HepG2 (cell line): ENCODE data around the gene RMRP.

ENCODE experiments used
- ZEB1 ChIP-seq: IDR thresholded peaks from 2 replicates; pipeline ENCODE4 v1.6.1; 2012; ENCODE audit warnings: mild to moderate bottlenecking, low read depth, inconsistent platforms; ENCODE audit not compliant: insufficient replicate concordance
- TF ChIP-seq, protein P1 (sequence below): sonication (generic); formaldehyde crosslinking; IDR thresholded peaks from 2 replicates; pipeline ENCODE4 v1.5.1; 2020; ENCODE audit warnings: mild to moderate bottlenecking, missing genetic modification reagents, moderate library complexity
- TF ChIP-seq, protein P2 (sequence below): sonication (generic); formaldehyde crosslinking; IDR thresholded peaks from 2 replicates; pipeline ENCODE4 v1.5.0; 2020; ENCODE audit warnings: missing genetic modification reagents

DNA sequence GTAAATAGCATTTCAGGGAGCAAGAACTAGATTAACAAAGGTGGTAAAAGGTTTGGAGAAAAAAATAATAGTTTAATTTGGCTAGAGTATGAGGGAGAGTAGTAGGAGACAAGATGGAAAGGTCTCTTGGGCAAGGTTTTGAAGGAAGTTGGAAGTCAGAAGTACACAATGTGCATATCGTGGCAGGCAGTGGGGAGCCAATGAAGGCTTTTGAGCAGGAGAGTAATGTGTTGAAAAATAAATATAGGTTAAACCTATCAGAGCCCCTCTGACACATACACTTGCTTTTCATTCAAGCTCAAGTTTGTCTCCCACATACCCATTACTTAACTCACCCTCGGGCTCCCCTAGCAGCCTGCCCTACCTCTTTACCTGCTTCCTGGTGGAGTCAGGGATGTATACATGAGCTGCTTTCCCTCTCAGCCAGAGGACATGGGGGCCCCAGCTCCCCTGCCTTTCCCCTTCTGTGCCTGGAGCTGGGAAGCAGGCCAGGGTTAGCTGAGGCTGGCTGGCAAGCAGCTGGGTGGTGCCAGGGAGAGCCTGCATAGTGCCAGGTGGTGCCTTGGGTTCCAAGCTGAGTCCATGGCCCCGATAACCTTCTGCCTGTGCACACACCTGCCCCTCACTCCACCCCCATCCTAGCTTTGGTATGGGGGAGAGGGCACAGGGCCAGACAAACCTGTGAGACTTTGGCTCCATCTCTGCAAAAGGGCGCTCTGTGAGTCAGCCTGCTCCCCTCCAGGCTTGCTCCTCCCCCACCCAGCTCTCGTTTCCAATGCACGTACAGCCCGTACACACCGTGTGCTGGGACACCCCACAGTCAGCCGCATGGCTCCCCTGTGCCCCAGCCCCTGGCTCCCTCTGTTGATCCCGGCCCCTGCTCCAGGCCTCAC is 15.6 kb upstream of the RMRP start, which contains the start of gene CA9:
- TF ChIP-seq, protein P1, sequence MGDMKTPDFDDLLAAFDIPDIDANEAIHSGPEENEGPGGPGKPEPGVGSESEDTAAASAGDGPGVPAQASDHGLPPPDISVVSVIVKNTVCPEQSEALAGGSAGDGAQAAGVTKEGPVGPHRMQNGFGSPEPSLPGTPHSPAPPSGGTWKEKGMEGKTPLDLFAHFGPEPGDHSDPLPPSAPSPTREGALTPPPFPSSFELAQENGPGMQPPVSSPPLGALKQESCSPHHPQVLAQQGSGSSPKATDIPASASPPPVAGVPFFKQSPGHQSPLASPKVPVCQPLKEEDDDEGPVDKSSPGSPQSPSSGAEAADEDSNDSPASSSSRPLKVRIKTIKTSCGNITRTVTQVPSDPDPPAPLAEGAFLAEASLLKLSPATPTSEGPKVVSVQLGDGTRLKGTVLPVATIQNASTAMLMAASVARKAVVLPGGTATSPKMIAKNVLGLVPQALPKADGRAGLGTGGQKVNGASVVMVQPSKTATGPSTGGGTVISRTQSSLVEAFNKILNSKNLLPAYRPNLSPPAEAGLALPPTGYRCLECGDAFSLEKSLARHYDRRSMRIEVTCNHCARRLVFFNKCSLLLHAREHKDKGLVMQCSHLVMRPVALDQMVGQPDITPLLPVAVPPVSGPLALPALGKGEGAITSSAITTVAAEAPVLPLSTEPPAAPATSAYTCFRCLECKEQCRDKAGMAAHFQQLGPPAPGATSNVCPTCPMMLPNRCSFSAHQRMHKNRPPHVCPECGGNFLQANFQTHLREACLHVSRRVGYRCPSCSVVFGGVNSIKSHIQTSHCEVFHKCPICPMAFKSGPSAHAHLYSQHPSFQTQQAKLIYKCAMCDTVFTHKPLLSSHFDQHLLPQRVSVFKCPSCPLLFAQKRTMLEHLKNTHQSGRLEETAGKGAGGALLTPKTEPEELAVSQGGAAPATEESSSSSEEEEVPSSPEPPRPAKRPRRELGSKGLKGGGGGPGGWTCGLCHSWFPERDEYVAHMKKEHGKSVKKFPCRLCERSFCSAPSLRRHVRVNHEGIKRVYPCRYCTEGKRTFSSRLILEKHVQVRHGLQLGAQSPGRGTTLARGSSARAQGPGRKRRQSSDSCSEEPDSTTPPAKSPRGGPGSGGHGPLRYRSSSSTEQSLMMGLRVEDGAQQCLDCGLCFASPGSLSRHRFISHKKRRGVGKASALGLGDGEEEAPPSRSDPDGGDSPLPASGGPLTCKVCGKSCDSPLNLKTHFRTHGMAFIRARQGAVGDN (CRISPR knock-in tag) = peak; percentile 93
- TF ChIP-seq, protein P2, sequence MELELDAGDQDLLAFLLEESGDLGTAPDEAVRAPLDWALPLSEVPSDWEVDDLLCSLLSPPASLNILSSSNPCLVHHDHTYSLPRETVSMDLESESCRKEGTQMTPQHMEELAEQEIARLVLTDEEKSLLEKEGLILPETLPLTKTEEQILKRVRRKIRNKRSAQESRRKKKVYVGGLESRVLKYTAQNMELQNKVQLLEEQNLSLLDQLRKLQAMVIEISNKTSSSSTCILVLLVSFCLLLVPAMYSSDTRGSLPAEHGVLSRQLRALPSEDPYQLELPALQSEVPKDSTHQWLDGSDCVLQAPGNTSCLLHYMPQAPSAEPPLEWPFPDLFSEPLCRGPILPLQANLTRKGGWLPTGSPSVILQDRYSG (CRISPR knock-in tag) = no peak
- no peak for TF ChIP-seq ZEB1
